HG03064 (cell line): ENCODE results near the gene FOXK2.

Experiments used
- ATAC-seq: cut with Tn5 transposase; IDR thresholded peaks from one replicate; pipeline ENCODE4 v1.9.1; 2021; ENCODE audit warnings: low read depth; ENCODE audit not compliant: unreplicated experiment

FOXK2 gene

GRCh38 chr17:82630212-82630611 is 110.7 kb downstream of the FOXK2 start:
- no peak for ATAC-seq

- ATAC-seq = no peak
These were observed 112.0 kb downstream of the FOXK2 start for GRCh38 chr17:82631544-82631943.

GRCh38 chr17:82632451-82632850 is 112.9 kb downstream of the FOXK2 start:
- no peak for ATAC-seq

GRCh38 chr17:82633343-82633742 is 113.8 kb downstream of the FOXK2 start:
- no peak for ATAC-seq

GRCh38 chr17:82636626-82637598 is 117.4 kb downstream of the FOXK2 start:
- ATAC-seq = no peak

- ATAC-seq = no peak
These were observed 118.7 kb downstream of the FOXK2 start for GRCh38 chr17:82638183-82638773.

GRCh38 chr17:82639628-82640027 is 120.1 kb downstream of the FOXK2 start:
- no peak for ATAC-seq

- ATAC-seq = no peak
These were observed 120.5 kb downstream of the FOXK2 start for GRCh38 chr17:82640036-82640435.

- no peak for ATAC-seq
These were observed 122.5 kb downstream of the FOXK2 start for GRCh38 chr17:82642022-82642421.

GRCh38 chr17:82644148-82644547 is 124.6 kb downstream of the FOXK2 start:
- ATAC-seq = no peak

GRCh38 chr17:82645516-82645915 is 126.0 kb downstream of the FOXK2 start:
- ATAC-seq = no peak

- peak; percentile 37 for ATAC-seq
These were observed 128.1 kb downstream of the FOXK2 start for GRCh38 chr17:82647593-82648164.

- ATAC-seq = peak; percentile 62
These were observed 128.7 kb downstream of the FOXK2 start, which contains the start of gene WDR45B for GRCh38 chr17:82648165-82648668. WDR45B (minus strand) TSS chr17:82648444; CDS start chr17:82648340, 104 bp downstream.

- ATAC-seq = no peak
These were observed 129.3 kb downstream of the FOXK2 start for GRCh38 chr17:82648742-82649331.

GRCh38 chr17:82649501-82650261 is 130.1 kb downstream of the FOXK2 start:
- ATAC-seq = no peak

- ATAC-seq = no peak
These were observed 131.2 kb downstream of the FOXK2 start for GRCh38 chr17:82650723-82651122.

- no peak for ATAC-seq
These were observed 134.4 kb downstream of the FOXK2 start for GRCh38 chr17:82653651-82654528.
